H1 (cell line): Measurements from ENCODE around the gene SUZ12. TPM values are rescaled to one million over a fixed set of nuclear protein-coding genes. Genes with fewer than 3 reads are reported as not detected.

ENCODE experiments used
- CTCF ChIA-PET: fragments of 300-600 bp; sonication (Branson Sonifier 250); formaldehyde crosslinking; loops from one replicate; lab custom pipeline; 2021; ENCODE audit not compliant: partially characterized antibody; lab: Charles Lee
- POLR2A ChIA-PET: fragments of 300-600 bp; sonication (Branson Sonifier 250); formaldehyde crosslinking; loops from one replicate; lab custom pipeline; 2021; ENCODE audit warnings: inconsistent platforms; ENCODE audit not compliant: partially characterized antibody; lab: Charles Lee
- DNase-seq, 2 experiments: peaks; one replicate each; pipeline versions ENCODE4 v3.0.0 to v3.0.0-alpha.2; 2010 to 2022; ENCODE audit warnings: low spot score in 2 of 2, low read depth in 1 of 2, mixed read lengths in 1 of 2
- FAIRE-seq: peaks from 2 replicates; lab custom pipeline; 2011; peaks lifted over from hg19 to GRCh38; lab: Jason Lieb, UNC
- H2AFZ ChIP-seq: 2 replicates; pipeline ENCODE4 v1.8.1; 2012; ENCODE audit warnings: low read length, inconsistent platforms
- H2AK5ac ChIP-seq: 2 replicates; pipeline ENCODE4 v1.6.1; 2013; ENCODE audit warnings: low read depth, low read length
- H2BK120ac ChIP-seq: replicated peaks from 2 replicates; pipeline ENCODE3; 2013; ENCODE audit warnings: low read depth, low read length, inconsistent platforms
- H2BK12ac ChIP-seq: 2 replicates; pipeline ENCODE4 v1.6.1; 2013; ENCODE audit warnings: low read depth, low read length
- H2BK15ac ChIP-seq: 2 replicates; pipeline ENCODE4 v1.6.1; 2013; ENCODE audit warnings: low read length
- H2BK20ac ChIP-seq: 2 replicates; pipeline ENCODE4 v1.6.1; 2013; ENCODE audit warnings: low read length
- H2BK5ac ChIP-seq: 2 replicates; pipeline ENCODE4 v1.6.1; 2013; ENCODE audit warnings: low read depth, low read length
- H3K14ac ChIP-seq: 2 replicates; pipeline ENCODE4 v1.6.1; 2013; ENCODE audit warnings: inconsistent platforms; ENCODE audit not compliant: insufficient read length
- H3K18ac ChIP-seq: 2 replicates; pipeline ENCODE4 v1.6.1; 2013; ENCODE audit warnings: low read length; ENCODE audit errors: extremely low read depth
- H3K23ac ChIP-seq: 2 replicates; pipeline ENCODE4 v1.6.1; 2013; ENCODE audit warnings: inconsistent platforms; ENCODE audit not compliant: insufficient read length
- H3K23me2 ChIP-seq: 2 replicates; pipeline ENCODE4 v1.6.1; 2013; ENCODE audit warnings: low read depth, low read length
- H3K27ac ChIP-seq: 2 replicates; pipeline ENCODE4 v1.6.1; 2011; ENCODE audit warnings: low read depth, low read length, inconsistent platforms
- H3K27me3 ChIP-seq, 4 experiments: replicated peaks in 1 of 4; 1 replicate in 1 of 4; 2 replicates in 3 of 4; pipeline versions ENCODE4 v1.6.1 to v1.8.1; 2011 to 2013; ENCODE audit warnings: low read length in 3 of 4, mild to moderate bottlenecking in 3 of 4, inconsistent platforms in 2 of 4, mixed read lengths in 2 of 4, moderate library complexity in 1 of 4; ENCODE audit not compliant: control insufficient read depth in 3 of 4, insufficient read depth in 3 of 4; ENCODE audit errors: extremely low read depth in 1 of 4
- H3K36me3 ChIP-seq, 4 experiments: 2 replicates each; pipeline versions ENCODE4 v1.6.1 to v1.8.1; 2011 to 2013; ENCODE audit warnings: mild to moderate bottlenecking in 4 of 4, low read length in 3 of 4, moderate library complexity in 2 of 4, control low read depth in 1 of 4, inconsistent platforms in 1 of 4; ENCODE audit not compliant: insufficient read depth in 4 of 4, control insufficient read depth in 2 of 4
- H3K4ac ChIP-seq: replicated peaks from 2 replicates; pipeline ENCODE3; 2013; ENCODE audit warnings: low read length, low read depth, mixed read lengths, inconsistent platforms; ENCODE audit not compliant: insufficient read length
- H3K4me1 ChIP-seq, 4 experiments: replicated peaks in 1 of 4; 1 replicate in 1 of 4; 2 replicates in 3 of 4; pipeline versions ENCODE4 v1.6.1 to v1.8.1; 2011 to 2013; ENCODE audit warnings: low read length in 3 of 4, inconsistent platforms in 2 of 4, mixed read lengths in 1 of 4; ENCODE audit not compliant: insufficient read depth in 4 of 4, control insufficient read depth in 3 of 4
- H3K4me2 ChIP-seq, 2 experiments: 2 replicates each; pipeline versions ENCODE4 v1.6.1 to v1.8.1; 2011 to 2013; ENCODE audit warnings: low read depth in 2 of 2, low read length in 2 of 2, control low read depth in 1 of 2, inconsistent platforms in 1 of 2, mild to moderate bottlenecking in 1 of 2; ENCODE audit not compliant: insufficient read depth in 1 of 2
- H3K4me3 ChIP-seq, 4 experiments: fragments of 200-600, 300-600 bp in 1 of 4; sonication (generic), shearing (Covaris generic), sonication (Bioruptor Twin) in 1 of 4; 2 replicates each; pipeline versions ENCODE4 v1.5.1 to v1.8.1; 2011 to 2016; ENCODE audit warnings: low read length in 4 of 4, low read depth in 3 of 4, control low read depth in 2 of 4, inconsistent platforms in 2 of 4, mild to moderate bottlenecking in 2 of 4, mixed read lengths in 1 of 4, moderate library complexity in 1 of 4; ENCODE audit not compliant: insufficient read depth in 2 of 4; ENCODE audit errors: extremely low read depth in 1 of 4
- H3K56ac ChIP-seq: replicated peaks from 2 replicates; pipeline ENCODE3; 2013; ENCODE audit warnings: low read depth, mild to moderate bottlenecking, mixed read lengths, low read length, inconsistent platforms; ENCODE audit not compliant: insufficient read length
- H3K79me1 ChIP-seq: 2 replicates; pipeline ENCODE4 v1.6.1; 2013; ENCODE audit warnings: low read depth, low read length, control low read depth
- H3K79me2 ChIP-seq, 2 experiments: 2 replicates each; pipeline versions ENCODE4 v1.6.1 to v1.8.1; 2012 to 2013; ENCODE audit warnings: low read length in 2 of 2, mild to moderate bottlenecking in 2 of 2, inconsistent platforms in 1 of 2; ENCODE audit not compliant: insufficient read depth in 2 of 2, control insufficient read depth in 1 of 2
- H3K9ac ChIP-seq, 4 experiments: replicated peaks in 1 of 4; 1 replicate in 1 of 4; 2 replicates in 3 of 4; pipeline versions ENCODE4 v1.6.1 to v1.8.1; 2011 to 2013; ENCODE audit warnings: low read depth in 3 of 4, low read length in 3 of 4, control low read depth in 2 of 4, mild to moderate bottlenecking in 2 of 4, moderate library complexity in 2 of 4, inconsistent platforms in 1 of 4; ENCODE audit errors: extremely low read depth in 1 of 4
- H3K9me3 ChIP-seq, 2 experiments: 2 replicates each; pipeline versions ENCODE4 v1.6.1 to v1.8.1; 2012 to 2013; ENCODE audit warnings: mild to moderate bottlenecking in 2 of 2, moderate library complexity in 2 of 2, control low read depth in 1 of 2, inconsistent platforms in 1 of 2, low read depth in 1 of 2, low read length in 1 of 2, mixed read lengths in 1 of 2; ENCODE audit not compliant: insufficient read depth in 2 of 2
- H4K20me1 ChIP-seq, 2 experiments: replicated peaks in 1 of 2; 2 replicates each; pipeline versions ENCODE3 to v1.8.1; 2011 to 2013; ENCODE audit warnings: inconsistent platforms in 2 of 2, low read length in 2 of 2, mild to moderate bottlenecking in 1 of 2; ENCODE audit not compliant: insufficient read depth in 2 of 2, control insufficient read depth in 1 of 2
- H4K5ac ChIP-seq: 2 replicates; pipeline ENCODE4 v1.6.1; 2013; ENCODE audit warnings: low read length, low read depth, mixed read lengths, inconsistent platforms; ENCODE audit not compliant: insufficient read length
- H4K8ac ChIP-seq: 2 replicates; pipeline ENCODE4 v1.8.0; 2013; ENCODE audit warnings: mild to moderate bottlenecking, moderate library complexity, low read length, inconsistent platforms; ENCODE audit not compliant: insufficient read depth; ENCODE audit errors: extremely low read depth
- H4K91ac ChIP-seq: replicated peaks from 2 replicates; pipeline ENCODE3; 2013; ENCODE audit warnings: low read length, mixed read lengths, inconsistent platforms; ENCODE audit not compliant: insufficient read length
- BACH1 ChIP-seq: IDR thresholded peaks from 2 replicates; pipeline ENCODE4 v1.6.1; 2012; ENCODE audit warnings: low read length, improper control_type of control experiment
- CBX8 ChIP-seq: fragments of 300-800, 300-1000 bp; sonication (generic); IDR thresholded peaks from 2 replicates; pipeline ENCODE4 v1.7.1; 2016; ENCODE audit warnings: low read depth, low read length, borderline replicate concordance
- EZH2 ChIP-seq: fragments of 200-600 bp; sonication (generic); IDR thresholded peaks from 2 replicates; pipeline ENCODE4 v1.7.1; 2012; ENCODE audit warnings: low read depth, mild to moderate bottlenecking, moderate library complexity, low read length, inconsistent platforms; ENCODE audit not compliant: severe bottlenecking
- MAFK ChIP-seq: IDR thresholded peaks from 2 replicates; pipeline ENCODE4 v1.6.1; 2012; ENCODE audit warnings: low read depth, mild to moderate bottlenecking, improper control_type of control experiment, low read length
- NANOG ChIP-seq: IDR thresholded peaks from 2 replicates; pipeline ENCODE4 v1.6.1; 2011; ENCODE audit warnings: low read length, low read depth, mild to moderate bottlenecking, inconsistent platforms; ENCODE audit not compliant: insufficient read depth, poor library complexity, severe bottlenecking
- POU5F1 ChIP-seq: IDR thresholded peaks from 2 replicates; pipeline ENCODE4 v1.6.1; 2011; ENCODE audit warnings: low read depth, mild to moderate bottlenecking, low read length, moderate library complexity
- RBBP5 ChIP-seq: IDR thresholded peaks from 2 replicates; pipeline ENCODE4 v1.7.1; 2012; ENCODE audit warnings: low read depth, mild to moderate bottlenecking, inconsistent platforms, low read length, moderate library complexity, borderline replicate concordance
- RFX5 ChIP-seq: IDR thresholded peaks from 2 replicates; pipeline ENCODE4 v1.6.1; 2011; ENCODE audit warnings: low read depth, low read length, improper control_type of control experiment, borderline replicate concordance
- RNF2 ChIP-seq: fragments of 200-900, 300-1000 bp; sonication (generic); IDR thresholded peaks from 2 replicates; pipeline ENCODE4 v1.7.1; 2016; ENCODE audit warnings: borderline replicate concordance, low read depth, mild to moderate bottlenecking, antibody characterized with exemption, low read length; ENCODE audit not compliant: poor library complexity, severe bottlenecking; ENCODE audit errors: missing control alignments
- SP2 ChIP-seq: IDR thresholded peaks from 2 replicates; pipeline ENCODE4 v1.6.1; 2012; ENCODE audit warnings: mild to moderate bottlenecking, low read length, inconsistent platforms
- SP4 ChIP-seq: IDR thresholded peaks from 2 replicates; pipeline ENCODE4 v1.6.1; 2012; ENCODE audit warnings: low read length, inconsistent platforms
- TAF1 ChIP-seq: IDR thresholded peaks from 2 replicates; pipeline ENCODE4 v1.6.1; 2011; ENCODE audit warnings: mild to moderate bottlenecking, low read depth, low read length
- TAF7 ChIP-seq: optimal IDR thresholded peaks from 2 replicates; pipeline ENCODE3; 2011; ENCODE audit warnings: low read depth, mild to moderate bottlenecking, inconsistent platforms, low read length, moderate library complexity, borderline replicate concordance
- TBP ChIP-seq: IDR thresholded peaks from 2 replicates; pipeline ENCODE4 v1.6.1; 2011; ENCODE audit warnings: low read depth, low read length, improper control_type of control experiment
- WGBS, 2 experiments: shearing (Covaris generic) in 1 of 2; methylation state at CpG; one replicate each; pipeline versions ENCODE4 v1.1.6 to v1.1.7; 2013 to 2015; ENCODE audit warnings: low lambda C conversion rate in 2 of 2, mixed read lengths in 2 of 2, inconsistent platforms in 1 of 2, low coverage in 1 of 2, missing lambda C conversion rate in 1 of 2; ENCODE audit not compliant: insufficient replicate concordance in 2 of 2, insufficient coverage in 1 of 2, insufficient read length in 1 of 2; ENCODE audit errors: extremely low coverage in 1 of 2, missing lambda C conversion rate in 1 of 2; 5-methylcytosine and 5-hydroxymethylcytosine counted together
- polyA plus RNA-seq, 7 experiments: library from polyadenylated mRNA; depleted of rRNA in 3 of 7; stranded (reverse) in 5 of 7; unstranded in 2 of 7; fragments of >200 nt in 5 of 7; fragments of 200-250 nt in 2 of 7; gene quantifications; 1 replicate in 5 of 7; 2 replicates in 1 of 7; 4 replicates in 1 of 7; pipeline versions ENCODE4 v1.2.1 to v1.2.3, GENCODE V29; 2011 to 2013; ENCODE audit warnings: missing spikeins in 2 of 7, mixed read lengths in 2 of 7
- total RNA-seq: library from RNA; stranded (reverse); fragmentation: NEBNext Ultra II Directional; extraction: Animal tissue kit (Norgen Biotek cat#: 25700); gene quantifications from 2 replicates; pipeline ENCODE4 v1.2.1, GENCODE V29; 2021

Gene SUZ12
- total and polyA plus RNA-seq, 2 of the 8 experiments (the other 6 are each of a cell fraction or from before 2014, with no cell fraction given) = 9.1 to 34.6 TPM

- peak overlapping the region; percentile 9; the same call in 1 of the 2 replicates for H2BK5ac ChIP-seq
- H3K27me3 ChIP-seq = no peaks in the 10 kb centered on the region
- H3K4me1 ChIP-seq = no peaks in the 10 kb centered on the region
- no peak for FAIRE-seq
- POLR2A ChIA-PET = interaction anchor here (0.7 to 1.8 kb wide), 9 partner anchors 11 to 107 kb away, joined by 3 to 6 read pairs (median 3); partner anchors contain the start of gene LRRC37B
- no peak overlapping the region for H3K23ac ChIP-seq
- no peak overlapping the region for H4K8ac ChIP-seq
- no peak overlapping the region for H3K56ac ChIP-seq
- no peak overlapping the region for H4K5ac ChIP-seq
- H3K18ac ChIP-seq = no peak overlapping the region
- peak overlapping the region; percentile 66 to 88 for H3K4me2 ChIP-seq
- peak overlapping the region; percentile 82 to 99 (median 91) for H3K4me3 ChIP-seq
- H3K23me2 ChIP-seq = no peaks in the 10 kb centered on the region
- H2BK12ac ChIP-seq = no peak overlapping the region
- H3K79me1 ChIP-seq = no peaks in the 10 kb centered on the region
- H3K9me3 ChIP-seq = no peaks in the 10 kb centered on the region
- H2AK5ac ChIP-seq = no peak overlapping the region
- peak overlapping the region; percentile 71 to 87 (median 82) for H3K9ac ChIP-seq
- no peak overlapping the region for H4K91ac ChIP-seq
- H2AFZ ChIP-seq = peak overlapping the region; percentile 7; the same call in 1 of the 2 replicates
- H3K27ac ChIP-seq = peak overlapping the region; percentile 53; the same call in 1 of the 2 replicates
- peaks cover 2 to 26% (median 13%) of the 10 kb centered on the region in 4 experiments; a peak in 6 of 8 replicates for H3K36me3 ChIP-seq
- peaks cover 0 to 3% of the 10 kb centered on the region in 2 experiments for H4K20me1 ChIP-seq
- H3K4ac ChIP-seq = no peak overlapping the region
- no peak overlapping the region for H2BK20ac ChIP-seq
- H3K14ac ChIP-seq = no peak overlapping the region
- H2BK120ac ChIP-seq = no peak overlapping the region
- H3K79me2 ChIP-seq = peaks cover 4 to 20% of the 10 kb centered on the region in 2 experiments; a peak in 3 of 4 replicates
- CTCF ChIA-PET = interaction anchor here (0.7 to 5.8 kb wide), 8 partner anchors 11 to 195 kb away, joined by 3 to 45 read pairs (median 4); partner anchors contain the start of gene COPRS
- WGBS, 2 experiments = 17% methylated on average over 5 of the region's 5 CpGs; no CpG with 5 or more reads in 1 of the 2 experiments
- DNase-seq = no peak
- H2BK15ac ChIP-seq = no peak overlapping the region
- no peak for TF ChIP-seq TAF1
- no peak for TF ChIP-seq TBP
- TF ChIP-seq MAFK = no peak
- TF ChIP-seq RNF2 = no peak
- TF ChIP-seq RFX5 = no peak
- no peak for TF ChIP-seq EZH2
- no peak for TF ChIP-seq POU5F1
- TF ChIP-seq TAF7 = no peak
- no peak for TF ChIP-seq SP2
- no peak for TF ChIP-seq NANOG
- TF ChIP-seq RBBP5 = no peak
- TF ChIP-seq BACH1 = no peak
- TF ChIP-seq SP4 = no peak
- no peak for TF ChIP-seq CBX8
Observed at GRCh38 chr17:31900877-31901276, 35.9 kb upstream of the SUZ12 start.
